Stimulated activated CD4-positive, alpha-beta T cell treated with anti-CD3 and anti-CD28 coated beads, Interleukin-1b, Interleukin-23, amount 100 ng/mL, for 48 hours (primary cell): Measurements from ENCODE around the gene SHANK2.
"Not testable (repeated sequence)": the region's sequence is repeated elsewhere in the genome, so short reads cannot be mapped to it uniquely, and the experiment has no call there.

Experiments
- DNase-seq: peaks from one replicate; pipeline ENCODE4 v3.0.0-alpha.2; 2020

The SHANK2 gene

DNA sequence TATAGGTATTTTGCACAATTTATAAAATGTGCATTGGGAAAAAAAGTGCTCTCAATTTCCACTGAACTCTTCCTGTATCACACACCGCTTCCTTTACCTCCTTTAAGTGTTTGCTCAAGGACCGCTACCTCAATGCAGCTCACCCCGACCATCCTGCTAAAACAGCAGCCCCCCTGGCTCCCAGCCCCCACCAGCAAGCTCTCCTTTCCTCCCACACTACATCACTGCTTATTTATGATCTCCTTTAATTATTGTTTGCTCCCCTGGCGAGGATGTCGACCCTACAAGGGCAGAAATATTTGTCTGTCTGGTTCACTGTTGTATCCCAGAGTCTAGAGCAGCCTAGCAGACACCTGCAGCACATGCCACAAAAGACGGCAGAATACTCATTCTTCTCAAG, 10.0 kb downstream of the SHANK2 start:
- no peak for DNase-seq

DNA sequence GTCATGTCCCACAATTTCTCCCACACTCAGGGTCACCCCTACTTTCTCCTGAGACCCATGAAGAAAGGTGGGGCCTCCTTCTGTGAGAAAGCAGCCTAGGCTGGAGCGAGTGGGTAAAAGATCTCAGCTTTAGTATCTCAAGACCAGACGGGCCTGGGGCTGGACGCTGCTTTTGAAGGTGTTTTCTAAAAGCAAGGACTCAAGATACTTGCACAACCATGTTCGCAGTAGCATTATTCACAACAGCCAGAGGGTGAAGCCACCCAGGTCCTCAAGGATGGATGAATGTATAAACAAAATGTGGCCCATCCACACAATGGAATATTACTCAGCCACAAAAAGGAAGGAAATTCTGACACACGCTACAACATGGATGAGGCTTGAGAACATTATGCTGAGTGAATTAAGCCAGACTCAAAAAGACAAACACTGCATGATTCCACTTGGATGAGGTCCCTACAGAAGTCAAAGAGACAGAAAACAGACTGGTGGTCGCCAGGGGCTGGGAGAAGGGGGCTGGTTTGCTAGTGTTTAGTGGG, 10.6 kb downstream of the SHANK2 start:
- no peak for DNase-seq

DNA sequence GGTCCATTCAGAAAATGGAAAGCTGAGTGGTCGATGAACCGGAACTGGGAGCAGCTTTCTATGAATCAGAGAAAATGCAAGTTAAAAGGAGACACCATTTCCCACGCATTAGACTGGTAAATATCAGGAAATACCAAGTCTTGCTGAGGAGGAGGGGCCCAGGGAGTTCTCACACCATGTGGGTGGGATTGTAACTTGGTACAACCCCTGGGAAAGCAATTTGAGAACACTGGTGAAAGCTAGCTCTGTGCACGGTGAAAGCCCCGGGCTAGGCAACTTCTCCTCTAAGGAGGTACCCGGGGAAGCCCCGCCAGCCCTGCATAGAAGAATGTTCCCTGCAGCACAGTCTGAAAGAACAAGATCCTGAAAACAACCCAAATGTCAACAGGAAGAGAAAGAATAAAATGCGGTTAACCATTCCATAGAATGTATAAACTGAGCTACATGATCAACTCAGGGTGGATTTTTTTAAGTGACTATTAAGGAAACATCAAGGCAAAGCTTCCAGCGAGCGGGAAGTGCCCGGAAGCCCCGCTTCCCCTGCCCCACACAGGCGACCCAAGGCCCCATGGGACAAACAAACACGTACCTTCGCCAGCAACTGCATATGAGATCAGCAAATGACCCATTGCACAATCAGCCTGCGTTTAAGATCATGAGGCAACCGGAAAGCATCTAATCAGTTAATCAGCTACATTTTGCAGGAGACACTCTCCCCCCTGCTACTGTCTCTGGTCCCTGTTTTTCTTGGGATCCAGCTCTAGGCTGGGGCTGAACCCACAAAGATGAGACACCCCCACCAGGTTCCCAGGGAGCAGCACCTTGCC, 11.3 kb downstream of the SHANK2 start:
- DNase-seq, result no peak

DNA sequence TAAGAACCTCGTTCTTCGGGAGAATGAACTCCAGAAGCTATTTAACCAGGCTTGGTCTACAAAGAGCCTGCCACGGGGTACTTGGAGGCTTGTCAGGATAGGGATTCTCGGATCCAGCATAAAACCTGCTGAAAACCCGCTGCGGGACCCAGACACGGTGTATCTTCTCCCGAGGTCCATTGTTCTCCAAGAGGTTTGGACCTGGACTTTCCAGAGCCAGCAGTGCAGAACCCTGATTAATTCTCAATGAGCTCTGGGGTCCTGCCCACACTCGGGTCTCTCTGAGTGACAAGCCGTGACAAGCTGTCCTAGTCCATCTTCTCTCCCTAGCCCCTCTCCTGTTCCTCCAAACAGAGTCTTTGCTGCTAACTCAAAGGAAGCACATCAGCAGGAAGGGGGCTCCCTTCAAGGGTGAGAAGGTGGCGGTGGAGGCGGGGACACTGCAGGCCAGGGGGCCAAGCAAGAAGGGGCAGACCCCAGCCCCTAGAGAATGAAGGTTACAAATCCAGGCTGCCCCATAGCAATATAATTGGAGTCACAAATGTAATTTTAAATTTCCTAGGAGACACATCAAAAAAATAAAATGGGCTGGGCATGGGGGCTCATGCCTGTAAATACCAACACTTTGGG, 12.2 kb downstream of the SHANK2 start:
- DNase-seq, result no peak

DNA sequence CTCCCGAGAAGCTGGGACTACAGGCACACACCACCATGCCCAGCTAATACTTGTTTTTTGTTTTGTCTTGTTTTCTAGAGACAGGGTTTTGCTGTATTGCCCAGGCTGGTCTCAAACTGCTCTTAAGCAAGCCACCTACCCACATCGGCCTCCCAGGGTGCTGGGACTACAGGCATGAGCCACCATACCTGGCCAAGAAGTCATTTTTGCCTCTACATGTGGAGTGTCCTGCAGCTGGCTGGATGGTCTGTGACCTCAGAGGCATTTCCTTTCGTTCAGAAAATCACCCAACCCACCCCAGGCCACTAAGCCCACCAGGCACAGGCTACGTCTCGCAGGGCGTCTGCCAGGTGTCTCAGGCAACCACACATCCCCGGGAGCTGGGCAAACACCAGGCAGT, 12.8 kb downstream of the SHANK2 start:
- no peak for DNase-seq

DNA sequence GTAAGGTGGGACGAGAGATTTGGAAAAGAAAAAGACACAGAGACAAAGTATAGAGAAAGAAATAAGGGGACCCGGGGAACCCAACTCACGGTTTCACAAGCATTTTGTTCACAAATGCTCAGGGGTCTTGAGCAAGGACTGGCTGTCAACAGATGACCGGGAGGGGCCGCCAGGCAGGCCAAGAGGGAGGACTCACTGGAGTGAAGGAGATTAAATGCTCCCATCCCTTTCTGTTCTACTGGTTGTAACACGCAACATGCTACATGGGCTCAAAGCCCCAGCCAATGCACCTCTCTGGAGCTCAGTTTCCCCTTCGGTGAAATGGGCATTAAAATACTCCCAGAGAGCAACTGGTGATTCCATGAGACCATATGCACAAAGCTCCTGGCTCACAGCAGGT, 13.4 kb downstream of the SHANK2 start:
- DNase-seq, result no peak

DNA sequence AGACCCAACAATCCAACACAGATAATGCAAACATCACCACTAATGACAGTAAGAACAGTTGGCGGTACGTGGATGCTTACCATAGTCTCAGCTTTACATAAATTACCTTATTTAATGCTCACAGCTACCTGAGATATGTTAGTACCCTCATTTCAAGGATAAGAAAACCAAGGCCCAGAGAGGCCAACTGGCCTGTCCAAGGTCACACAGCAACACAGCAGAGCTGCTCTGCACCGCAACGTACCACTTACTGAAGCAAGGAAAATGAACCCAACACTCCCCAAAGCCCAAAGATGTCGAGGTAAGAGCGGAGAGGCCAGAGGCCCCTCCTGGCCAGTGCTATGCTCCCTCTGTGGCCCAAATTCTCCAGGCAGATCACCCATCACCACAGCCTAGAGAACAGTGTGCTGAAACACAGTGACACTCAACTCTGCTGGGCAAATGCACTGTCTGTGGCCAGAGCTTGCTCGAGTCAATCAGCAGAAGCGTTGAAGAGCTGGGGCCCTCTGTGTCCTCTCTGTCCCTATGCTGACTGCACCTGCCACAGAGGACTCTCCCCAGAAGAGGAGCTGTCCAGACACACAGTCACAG, 14.0 kb downstream of the SHANK2 start:
- no peak for DNase-seq

DNA sequence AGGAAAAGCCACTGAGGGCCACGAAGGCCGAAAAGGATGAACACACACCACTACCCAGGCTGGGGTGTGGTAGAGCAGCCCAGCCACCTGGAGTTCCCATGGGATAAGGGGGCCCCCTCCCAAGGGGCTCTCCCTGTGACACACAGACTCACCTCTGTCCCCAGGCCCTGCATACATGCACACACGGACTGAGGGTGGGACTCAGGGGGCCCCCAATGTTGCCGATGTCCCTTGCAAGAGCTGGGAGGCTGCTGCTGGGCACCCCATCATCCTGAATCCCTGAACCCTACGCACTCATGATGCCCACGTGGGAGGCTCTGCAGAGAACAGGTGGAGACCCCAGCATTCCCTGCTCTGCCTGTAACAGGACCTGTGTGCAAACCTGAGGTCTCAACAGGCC, 14.5 kb downstream of the SHANK2 start:
- DNase-seq, result no peak

DNA sequence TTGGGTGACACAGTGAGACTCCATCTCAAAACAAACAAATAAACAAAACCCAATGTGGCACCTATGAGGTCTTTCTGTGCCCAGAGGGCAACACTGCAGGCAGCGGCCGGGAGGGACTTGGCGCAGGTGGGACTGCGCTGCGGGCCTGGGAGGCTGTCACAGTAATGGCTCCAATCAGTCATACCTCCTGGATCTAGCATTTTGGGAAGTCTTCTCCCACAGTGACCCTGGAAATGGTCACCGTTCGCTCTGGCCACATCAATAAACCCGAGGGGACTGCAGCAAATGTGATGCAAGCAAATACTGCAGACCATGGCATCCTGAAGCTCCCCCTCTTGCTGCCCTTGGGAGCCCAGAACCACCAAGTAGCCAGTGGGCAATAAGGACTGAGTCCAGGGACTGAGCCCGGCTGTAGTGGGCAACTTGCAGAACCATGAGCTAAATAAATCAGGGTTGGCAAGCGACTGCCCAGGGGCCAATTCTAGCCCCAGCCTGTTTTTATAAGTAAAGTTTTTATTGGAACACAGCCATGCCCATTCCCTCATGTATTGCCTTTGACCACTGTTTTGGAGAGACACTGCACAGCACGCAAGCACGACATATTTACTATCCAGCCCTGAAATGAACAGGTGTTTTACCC, 15.4 kb downstream of the SHANK2 start:
- no peak for DNase-seq

DNA sequence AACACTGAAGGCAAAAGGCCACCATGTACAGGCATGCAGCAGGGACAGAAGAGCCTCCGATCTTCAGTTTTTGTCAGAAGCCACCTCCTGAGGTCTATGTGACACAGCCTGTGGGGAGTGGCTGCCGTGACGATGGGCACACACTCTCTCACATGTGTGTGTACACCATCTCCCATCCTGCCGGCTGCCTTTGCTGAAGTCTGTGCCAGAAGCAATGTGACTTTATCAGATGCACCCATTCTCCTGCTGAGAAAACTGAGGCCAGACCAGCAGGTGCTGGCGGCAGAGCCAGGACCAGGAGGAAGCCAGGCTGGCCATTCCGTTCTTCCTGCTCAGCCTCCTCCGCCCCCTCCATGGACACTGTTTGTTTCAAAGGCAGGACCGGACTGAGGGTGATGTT, 16.7 kb downstream of the SHANK2 start:
- DNase-seq, result no peak

DNA sequence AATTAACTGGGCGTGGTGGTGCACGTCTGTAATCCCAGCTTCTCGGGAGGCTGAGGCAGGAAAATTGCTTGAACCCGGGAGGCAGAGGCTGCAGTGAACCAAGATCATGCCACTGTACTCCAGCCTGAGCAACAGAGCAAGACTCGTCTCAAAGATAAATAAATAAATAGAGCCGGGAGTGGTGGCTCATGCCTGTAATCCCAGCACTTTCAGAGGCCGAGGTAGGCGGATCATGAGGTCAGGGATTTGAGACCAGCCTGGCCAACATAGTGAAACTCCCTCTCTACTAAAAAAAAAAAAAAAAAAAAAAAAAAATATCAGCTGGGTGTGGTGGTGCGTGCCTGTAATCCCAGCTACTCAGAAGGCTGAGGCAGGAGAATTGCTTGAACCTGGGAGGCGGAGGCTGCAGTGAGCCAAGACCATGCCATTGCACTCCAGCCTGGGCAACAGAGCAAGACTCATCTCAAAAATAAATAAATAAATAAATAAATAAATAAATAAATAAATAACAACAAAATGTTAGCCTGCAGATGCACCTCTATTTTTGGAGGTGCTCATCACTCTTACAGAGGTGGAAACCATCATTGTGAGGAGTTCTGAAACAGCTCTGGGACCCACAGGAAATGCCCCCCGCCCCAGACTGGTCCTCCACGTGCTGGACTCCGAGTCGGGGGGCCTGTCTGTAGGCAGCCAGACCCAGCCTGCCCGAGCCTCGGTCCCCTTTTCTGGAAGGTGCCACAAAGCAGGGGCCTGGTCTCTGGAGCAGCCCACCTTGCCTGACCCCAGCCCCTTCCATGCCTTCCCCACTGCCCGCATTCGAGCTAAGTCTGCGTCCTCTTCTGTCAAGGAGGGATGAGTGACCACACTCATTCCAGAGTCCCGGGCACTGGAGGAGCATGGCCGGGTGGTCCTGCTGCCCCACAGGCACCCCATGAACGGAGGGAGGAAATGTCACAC, 18.2 kb downstream of the SHANK2 start:
- not testable (repeated sequence) for DNase-seq

DNA sequence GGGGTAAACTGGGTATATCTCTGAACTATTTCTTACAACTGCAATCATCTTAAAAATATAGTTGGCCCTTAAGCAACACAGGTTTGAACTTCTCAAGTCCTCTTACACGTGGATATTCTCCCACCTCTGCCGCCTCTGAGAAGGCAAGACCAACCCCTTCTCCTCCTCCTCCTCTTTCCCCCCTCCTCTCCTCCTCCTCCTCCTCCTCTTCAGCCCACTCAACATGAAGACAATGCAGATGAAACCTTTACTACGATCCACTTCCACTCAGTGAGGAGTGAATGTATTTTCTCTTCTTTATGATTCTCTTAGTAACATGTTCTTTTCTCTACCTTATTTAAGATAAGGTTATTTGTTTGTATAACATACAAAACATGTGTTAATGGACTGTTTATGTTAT, 20.0 kb downstream of the SHANK2 start:
- DNase-seq, result no peak

DNA sequence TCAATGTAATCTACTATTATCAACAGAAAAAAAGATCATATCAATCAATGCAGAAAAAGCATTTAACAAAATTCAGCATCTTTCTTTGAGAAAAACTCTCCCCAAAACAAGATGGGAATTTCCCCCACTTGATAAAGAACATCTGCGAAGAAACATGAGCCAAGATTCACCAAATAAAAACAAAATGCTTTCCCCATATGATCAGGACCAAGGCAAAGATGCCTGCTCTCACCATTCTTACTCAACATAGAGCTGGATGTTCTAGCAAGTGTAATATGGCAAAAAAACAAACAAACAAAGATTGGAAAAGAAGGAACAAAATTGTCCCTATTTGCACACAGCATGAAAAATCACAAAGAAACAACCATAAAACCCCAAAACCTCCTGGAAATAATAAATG, 23.4 kb downstream of the SHANK2 start:
- DNase-seq, result no peak

DNA sequence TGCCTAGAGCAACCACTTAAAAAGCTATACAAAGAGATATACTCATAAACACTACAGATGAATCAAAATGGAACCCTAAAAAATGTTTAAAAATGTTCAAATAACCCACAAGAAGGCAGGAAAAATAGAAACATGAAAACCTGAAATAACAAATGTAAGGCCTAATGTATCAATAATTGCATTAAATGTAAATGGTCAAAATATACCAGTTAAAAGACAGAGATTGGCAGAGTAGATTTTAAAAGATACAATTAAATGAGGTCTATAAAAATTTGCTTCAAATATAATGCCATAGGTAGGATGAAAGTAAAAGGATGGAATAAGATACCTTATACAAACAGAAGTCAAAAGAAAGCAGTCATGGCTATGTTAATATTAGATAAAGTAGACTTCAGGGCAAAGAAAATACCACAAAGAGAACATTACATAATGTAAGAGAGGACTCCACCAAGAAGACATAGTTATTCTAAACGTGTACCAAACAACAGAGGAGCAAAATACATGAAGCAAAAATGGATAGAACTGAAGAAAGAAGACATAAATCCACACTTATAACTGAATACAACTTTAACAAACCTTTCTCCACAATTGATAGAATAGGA, 25.2 kb downstream of the SHANK2 start:
- DNase-seq, result no peak

DNA sequence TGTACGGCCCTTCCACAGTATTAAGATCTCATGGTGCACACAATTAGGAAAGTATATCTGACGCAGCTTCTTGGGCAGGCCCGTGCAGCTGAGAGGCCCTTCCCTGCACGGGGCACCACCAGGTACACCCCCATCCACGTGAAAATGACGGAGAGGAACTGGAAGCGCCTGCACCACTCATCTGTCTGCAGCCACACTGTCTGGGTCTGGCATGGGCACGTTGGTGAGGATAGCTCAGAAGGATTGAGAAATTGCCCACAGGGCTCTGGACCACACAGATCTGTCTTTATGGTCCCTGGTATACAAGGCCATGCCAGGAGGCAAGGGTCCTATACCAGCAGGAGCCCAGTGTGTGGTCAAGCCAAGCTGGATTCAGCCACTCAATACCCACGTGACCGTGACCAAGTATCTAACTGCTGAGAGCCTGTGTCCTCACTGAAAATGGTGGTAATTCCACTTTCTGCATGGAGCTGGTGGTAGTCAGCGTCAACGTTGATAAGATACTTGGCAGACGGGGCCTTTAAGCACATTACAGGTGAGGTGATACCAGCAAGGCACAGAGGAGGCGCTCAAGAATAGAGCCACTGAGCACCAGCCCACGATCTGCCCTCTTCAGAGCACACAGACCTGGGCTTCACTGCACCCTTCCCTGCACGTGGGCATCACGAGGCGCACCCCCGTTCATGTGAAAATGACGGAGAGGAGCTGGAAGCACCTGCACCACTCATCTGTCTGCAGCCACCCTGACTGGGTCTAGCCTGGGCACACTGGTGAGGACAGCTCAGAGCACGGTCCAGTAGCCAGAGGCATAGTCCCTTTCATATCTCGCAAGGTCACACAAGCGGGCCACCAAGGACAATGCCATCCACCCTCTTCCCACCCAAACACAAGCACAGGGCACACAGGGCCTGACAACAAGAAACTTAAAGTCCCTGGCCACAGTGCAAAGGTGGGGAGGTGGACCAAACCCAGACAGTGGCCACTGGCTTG, 28.4 kb downstream of the SHANK2 start:
- no peak for DNase-seq

DNA sequence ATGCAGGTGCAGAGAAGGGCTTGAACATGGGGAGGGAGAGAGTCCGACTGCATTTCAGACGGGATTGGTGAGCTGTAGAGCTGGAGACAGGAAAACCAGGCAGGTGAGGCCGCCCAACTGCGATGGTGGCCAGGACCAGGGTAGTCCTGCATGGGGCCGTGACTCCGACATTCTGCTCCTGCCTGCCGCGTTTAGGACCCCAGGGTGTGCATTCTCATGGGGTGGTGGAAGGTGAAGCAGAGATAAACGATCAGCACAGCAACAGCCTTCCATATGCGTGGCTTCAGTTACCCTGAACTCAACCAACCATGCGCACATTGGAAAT, 29.3 kb downstream of the SHANK2 start:
- no peak for DNase-seq

DNA sequence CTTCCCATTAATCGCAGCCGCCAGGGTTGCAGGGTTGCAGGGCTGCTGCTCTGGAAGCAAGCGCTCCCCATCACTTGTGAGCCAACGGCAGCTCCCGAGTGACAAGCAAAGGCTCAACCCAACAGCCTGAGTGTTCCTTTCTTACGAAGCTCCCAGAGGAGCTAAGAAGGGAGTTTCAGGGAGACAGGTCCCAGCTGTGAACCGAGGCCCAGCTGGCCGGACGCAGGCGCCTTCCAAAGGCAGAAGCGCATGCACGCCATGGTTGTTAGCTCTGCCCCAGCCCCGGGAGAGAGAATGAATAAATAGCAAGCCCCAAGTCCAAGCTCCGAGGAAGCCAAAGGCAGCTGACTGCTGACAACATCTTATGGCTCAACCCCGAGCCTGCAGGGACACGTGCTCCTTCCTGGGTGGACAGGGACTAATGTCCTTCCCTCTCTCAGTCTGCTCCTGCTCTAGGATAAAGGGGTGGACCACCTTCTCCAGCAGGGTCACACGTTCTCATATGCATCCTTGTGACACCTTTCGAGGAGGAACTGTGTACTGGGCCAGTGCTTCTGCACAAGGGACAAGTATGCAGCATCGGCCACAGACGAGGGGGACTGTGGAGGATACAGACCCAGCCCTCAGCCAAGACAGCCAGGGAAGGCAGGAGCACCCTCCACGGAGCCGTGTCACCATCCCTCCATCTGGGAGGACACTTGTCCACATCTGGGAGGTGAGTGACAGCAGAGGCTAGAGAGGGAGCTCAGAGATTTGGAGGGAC, 29.9 kb downstream of the SHANK2 start:
- no peak for DNase-seq

DNA sequence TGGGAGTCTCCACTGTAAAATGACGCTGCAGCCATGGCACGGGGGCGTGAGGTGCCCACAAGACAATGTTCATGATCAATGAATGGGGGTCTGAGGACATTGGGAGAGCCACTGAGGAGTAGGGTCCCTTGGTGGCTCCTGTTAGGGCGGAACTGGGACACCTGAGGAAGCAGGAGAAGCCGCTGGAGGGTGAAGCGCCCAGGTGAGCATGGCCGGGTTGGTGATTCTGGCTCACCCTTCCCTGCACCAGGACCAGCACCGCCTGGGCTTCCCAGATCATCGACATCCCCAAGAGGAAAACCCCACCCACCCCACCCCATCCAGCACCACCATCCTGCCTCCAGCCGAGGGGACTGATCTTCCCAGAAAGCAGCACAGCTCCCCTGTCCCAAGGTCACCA, 30.6 kb downstream of the SHANK2 start:
- DNase-seq, result no peak

DNA sequence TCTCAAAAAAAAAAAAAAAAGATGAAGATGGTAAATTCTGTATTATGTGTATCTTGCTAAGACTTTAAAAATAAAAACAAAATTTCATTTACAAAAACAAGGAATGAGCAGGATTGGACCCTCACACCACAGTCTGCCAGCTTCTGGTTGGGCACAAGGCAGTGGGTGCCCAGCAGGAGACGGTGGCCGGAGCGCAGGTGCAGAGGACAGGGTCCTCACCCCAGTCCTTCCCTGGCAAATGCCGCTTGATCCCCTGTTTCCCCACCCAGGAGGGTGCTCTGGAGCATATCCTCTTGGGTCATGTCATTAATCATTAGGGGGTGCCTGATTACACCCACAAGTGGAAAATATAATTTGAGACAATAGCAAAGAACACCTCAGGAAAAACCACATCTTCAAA, 31.2 kb downstream of the SHANK2 start:
- DNase-seq, result no peak
